Suprapubic skin (tissue), 4 donors: Measurements from ENCODE around the gene M1AP. TPM values are rescaled to one million over a fixed set of nuclear protein-coding genes. Genes with fewer than 3 reads are reported as not detected.

Source experiments
- DNase-seq, 2 donors: peaks; one replicate each; pipeline ENCODE4 v3.0.0-alpha.2; 2019; ENCODE audit warnings: low spot score in 2 of 2
- H3K27ac ChIP-seq: fragments of 200-600 bp; sonication (generic); one replicate; pipeline ENCODE4 v1.5.1; 2019
- H3K27me3 ChIP-seq: fragments of 200-600 bp; sonication (generic); one replicate; pipeline ENCODE4 v1.5.1; 2019
- H3K36me3 ChIP-seq: fragments of 200-600 bp; sonication (generic); one replicate; pipeline ENCODE4 v1.5.1; 2019
- H3K4me1 ChIP-seq: fragments of 200-600 bp; sonication (generic); one replicate; pipeline ENCODE4 v1.5.1; 2019
- H3K4me3 ChIP-seq: fragments of 200-600 bp; sonication (generic); one replicate; pipeline ENCODE4 v1.5.1; 2019; ENCODE audit warnings: mild to moderate bottlenecking
- H3K9me3 ChIP-seq: fragments of 200-600 bp; sonication (generic); one replicate; pipeline ENCODE4 v1.5.1; 2019
- EP300 ChIP-seq: sonication (generic); formaldehyde crosslinking; IDR thresholded peaks from one replicate; pipeline ENCODE4 v1.6.1; 2017; ENCODE audit warnings: antibody characterized with exemption
- POLR2A ChIP-seq, 2 donors: fragments of 450-650 bp; IDR thresholded peaks; one replicate each; pipeline ENCODE4 v1.6.1; 2017; ENCODE audit warnings: antibody characterized with exemption in 2 of 2, mild to moderate bottlenecking in 2 of 2, moderate library complexity in 2 of 2
- POLR2AphosphoS5 ChIP-seq, 3 donors: sonication (generic); formaldehyde crosslinking; IDR thresholded peaks; one replicate each; pipeline ENCODE4 v1.6.1; 2017; ENCODE audit warnings: antibody characterized with exemption in 3 of 3
- WGBS: methylation state at CpG from one replicate; pipeline ENCODE4 v1.1.5; 2018; 5-methylcytosine and 5-hydroxymethylcytosine counted together
- total RNA-seq, 4 donors: library from RNA; depleted of rRNA; stranded (reverse); fragments of >200 nt; gene quantifications; one replicate each; pipeline ENCODE4 v1.1.0, GENCODE V29; 2016
- TF ChIP-seq, protein P1 (sequence below), 2 donors: fragments of 200-600 bp in 1 of 2; fragments of 450-650 bp in 1 of 2; sonication (generic) in 1 of 2; IDR thresholded peaks; one replicate each; pipeline ENCODE4 v1.5.1; 2016 to 2019; ENCODE audit warnings: antibody characterized with exemption in 2 of 2, mild to moderate bottlenecking in 1 of 2, moderate library complexity in 1 of 2

M1AP gene
- total RNA-seq, 4 donors from 2014 or later: 1.1 TPM; not detected in 3

DNA sequence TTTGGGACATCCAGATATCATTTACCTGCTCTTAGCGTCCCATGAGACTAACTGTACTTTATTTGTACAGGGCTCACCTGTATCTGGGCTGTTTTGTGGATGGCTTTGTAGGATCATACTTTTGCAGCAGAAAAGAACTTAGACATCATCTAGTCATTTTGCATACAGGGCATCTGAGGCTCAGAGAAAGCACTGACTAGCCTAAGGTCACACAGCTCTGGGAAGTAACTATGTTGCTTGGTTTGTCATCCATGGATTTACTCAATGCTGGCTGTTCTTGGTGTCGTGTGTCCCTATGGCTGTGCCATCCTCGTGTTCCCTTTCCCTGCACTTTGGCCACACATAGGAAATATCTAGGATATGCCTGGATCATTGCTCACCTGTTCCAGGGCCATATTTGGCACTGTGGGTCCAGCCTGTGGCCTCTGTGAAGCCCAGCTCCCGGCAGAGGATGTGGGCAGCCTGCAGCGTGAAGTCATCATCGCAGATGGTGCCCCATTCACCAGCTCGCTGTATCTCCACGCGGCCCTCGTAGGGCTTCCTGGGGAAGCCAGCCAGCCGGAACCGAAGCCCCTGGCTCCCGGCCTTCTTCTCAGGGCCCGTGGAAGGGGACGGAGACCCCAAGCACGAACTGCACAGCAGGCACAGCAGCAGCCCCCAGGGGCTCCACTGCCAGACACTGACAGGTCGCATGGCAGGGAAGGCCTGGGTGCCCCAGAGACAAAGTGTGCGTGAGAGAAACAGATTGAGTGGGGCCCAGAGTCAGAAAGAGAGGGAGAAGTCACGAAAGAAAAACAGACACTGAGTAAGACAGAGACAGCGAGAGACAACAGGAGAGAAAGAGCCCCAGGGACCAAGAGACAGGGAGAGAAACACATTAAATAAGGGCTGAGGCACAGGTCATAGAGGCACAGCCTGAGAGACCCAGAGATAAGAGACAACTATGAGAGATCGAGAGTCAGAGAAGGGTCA is 95.9 kb downstream of the M1AP start:
- H3K4me1 ChIP-seq: peaks cover 39% of the 10 kb centered on the region
- no peak overlapping the region for H3K4me3 ChIP-seq
- peaks cover 18% of the 10 kb centered on the region for H3K27me3 ChIP-seq
- 84% methylated on average over 10 of the region's 21 CpGs for WGBS
- H3K36me3 ChIP-seq: no peaks in the 10 kb centered on the region
- H3K27ac ChIP-seq: no peak overlapping the region
- no peaks in the 10 kb centered on the region for H3K9me3 ChIP-seq
- DNase-seq: no peak
- TF ChIP-seq, protein P1, sequence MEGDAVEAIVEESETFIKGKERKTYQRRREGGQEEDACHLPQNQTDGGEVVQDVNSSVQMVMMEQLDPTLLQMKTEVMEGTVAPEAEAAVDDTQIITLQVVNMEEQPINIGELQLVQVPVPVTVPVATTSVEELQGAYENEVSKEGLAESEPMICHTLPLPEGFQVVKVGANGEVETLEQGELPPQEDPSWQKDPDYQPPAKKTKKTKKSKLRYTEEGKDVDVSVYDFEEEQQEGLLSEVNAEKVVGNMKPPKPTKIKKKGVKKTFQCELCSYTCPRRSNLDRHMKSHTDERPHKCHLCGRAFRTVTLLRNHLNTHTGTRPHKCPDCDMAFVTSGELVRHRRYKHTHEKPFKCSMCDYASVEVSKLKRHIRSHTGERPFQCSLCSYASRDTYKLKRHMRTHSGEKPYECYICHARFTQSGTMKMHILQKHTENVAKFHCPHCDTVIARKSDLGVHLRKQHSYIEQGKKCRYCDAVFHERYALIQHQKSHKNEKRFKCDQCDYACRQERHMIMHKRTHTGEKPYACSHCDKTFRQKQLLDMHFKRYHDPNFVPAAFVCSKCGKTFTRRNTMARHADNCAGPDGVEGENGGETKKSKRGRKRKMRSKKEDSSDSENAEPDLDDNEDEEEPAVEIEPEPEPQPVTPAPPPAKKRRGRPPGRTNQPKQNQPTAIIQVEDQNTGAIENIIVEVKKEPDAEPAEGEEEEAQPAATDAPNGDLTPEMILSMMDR (IDR thresholded peaks at IDR 0.05): no peak
- TF ChIP-seq POLR2A (IDR thresholded peaks at IDR 0.05): no peak
- no peak for TF ChIP-seq POLR2AphosphoS5 (IDR thresholded peaks at IDR 0.05)
- no peak for TF ChIP-seq EP300

DNA sequence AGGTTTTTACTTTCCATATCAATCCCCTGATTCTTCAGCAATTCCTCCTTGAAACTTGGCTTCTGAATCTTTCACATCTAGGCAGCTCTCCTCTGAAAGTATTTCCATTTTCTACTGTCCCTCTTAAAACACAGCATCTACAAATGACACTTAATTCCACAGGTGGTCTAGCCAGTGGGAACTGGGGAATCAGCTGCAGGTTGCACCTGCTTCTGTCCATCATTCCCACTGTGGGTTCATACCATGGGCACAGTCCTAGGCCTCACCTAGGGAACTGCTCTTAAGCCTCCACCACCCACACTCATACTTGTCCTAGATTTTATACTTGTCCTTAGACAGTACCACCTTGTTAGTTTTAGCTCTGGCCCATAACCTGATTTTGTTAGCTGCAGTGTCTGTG is 96.6 kb downstream of the M1AP start:
- H3K4me3 ChIP-seq: no peak overlapping the region
- no peak for DNase-seq
- no peaks in the 10 kb centered on the region for H3K36me3 ChIP-seq
- no peaks in the 10 kb centered on the region for H3K9me3 ChIP-seq
- peaks cover 39% of the 10 kb centered on the region for H3K4me1 ChIP-seq
- peaks cover 18% of the 10 kb centered on the region for H3K27me3 ChIP-seq
- TF ChIP-seq, protein P1 (IDR thresholded peaks at IDR 0.05): no peak
- TF ChIP-seq POLR2A (IDR thresholded peaks at IDR 0.05) (no peak), EP300 (no peak), POLR2AphosphoS5 (IDR thresholded peaks at IDR 0.05) (no peak)
- H3K27ac ChIP-seq: no peak overlapping the region

DNA sequence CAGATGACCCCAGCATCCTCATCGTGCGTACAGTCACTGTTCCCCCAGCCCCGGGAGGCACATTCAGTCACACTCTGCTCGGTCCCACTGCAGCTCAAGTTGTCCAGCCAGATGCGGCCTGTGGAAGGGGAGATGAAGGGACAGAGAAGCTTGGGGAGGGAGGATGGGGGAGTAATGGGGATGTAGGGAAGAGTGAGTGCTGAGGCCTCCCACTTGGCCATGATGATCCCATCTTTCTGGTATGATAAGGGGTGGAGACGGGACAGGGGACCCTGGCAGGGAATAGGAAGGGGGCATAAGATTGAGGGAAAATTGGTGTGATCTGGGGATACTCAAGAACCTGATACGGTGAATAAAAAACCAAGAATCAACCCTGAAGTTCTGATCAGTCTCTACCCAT is 97.9 kb downstream of the M1AP start:
- WGBS: 90% methylated on average over 7 of the region's 7 CpGs
- TF ChIP-seq EP300: no peak
- no peak for TF ChIP-seq POLR2AphosphoS5 (IDR thresholded peaks at IDR 0.05)
- TF ChIP-seq, protein P1 (IDR thresholded peaks at IDR 0.05): no peak
- no peak for TF ChIP-seq POLR2A (IDR thresholded peaks at IDR 0.05)
- no peak for DNase-seq
- H3K4me3 ChIP-seq: no peak overlapping the region
- peaks cover 17% of the 10 kb centered on the region for H3K27me3 ChIP-seq
- H3K4me1 ChIP-seq: peaks cover 36% of the 10 kb centered on the region
- no peak overlapping the region for H3K27ac ChIP-seq
- no peaks in the 10 kb centered on the region for H3K36me3 ChIP-seq
- no peaks in the 10 kb centered on the region for H3K9me3 ChIP-seq

DNA sequence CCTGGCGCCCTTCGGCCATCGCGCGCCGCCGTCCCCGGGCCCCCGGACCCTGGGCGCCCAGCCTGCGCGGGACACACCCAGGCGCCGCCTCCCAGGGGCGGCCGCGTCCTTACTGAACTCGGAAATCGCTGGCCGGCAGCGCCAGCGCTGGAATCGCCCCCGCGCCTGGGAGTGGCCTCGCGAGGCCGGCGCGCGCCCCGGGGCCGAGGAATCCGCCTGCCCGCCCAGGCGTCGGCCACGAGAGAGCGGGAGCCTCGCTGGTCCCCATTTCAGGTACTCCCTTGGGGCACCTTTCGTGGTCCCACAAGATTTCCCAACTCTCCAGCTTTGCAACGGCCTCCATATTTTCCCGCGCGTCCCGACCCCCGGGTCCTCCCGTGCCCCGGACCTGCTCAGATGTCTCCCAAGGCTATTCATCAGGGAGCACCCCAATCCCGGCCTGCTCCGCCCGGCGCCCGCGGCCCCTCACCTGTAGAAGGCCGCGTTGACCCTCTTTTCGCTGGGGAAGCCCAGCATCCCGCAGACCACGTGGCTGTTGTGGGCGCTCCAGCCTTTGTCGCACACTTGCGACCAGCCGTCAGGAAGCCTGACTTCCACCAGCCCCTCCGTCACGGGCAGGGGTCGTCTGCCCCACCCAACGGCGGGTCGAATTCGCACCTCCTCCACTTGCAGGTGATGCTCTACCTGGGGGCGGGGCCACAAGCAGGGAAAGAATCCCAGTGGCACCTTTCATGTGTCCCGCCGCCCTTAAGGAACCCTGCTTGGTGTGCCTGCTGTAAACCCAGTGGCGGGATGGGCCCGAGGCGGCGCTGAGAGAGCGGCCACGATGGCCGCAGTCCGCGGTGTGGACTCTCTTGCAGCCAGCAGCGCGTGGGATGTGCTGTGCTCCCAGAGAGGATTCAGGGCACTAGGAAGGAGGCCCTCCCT is 99.0 kb downstream of the M1AP start:
- Histone ChIP-seq H3K4me3 (peak overlapping the region; percentile 67), H3K27me3 (peaks cover 6% of the 10 kb centered on the region), H3K9me3 (no peaks in the 10 kb centered on the region), H3K27ac (peak overlapping the region; percentile 69), H3K4me1 (peaks cover 25% of the 10 kb centered on the region), H3K36me3 (no peaks in the 10 kb centered on the region)
- TF ChIP-seq POLR2A (IDR thresholded peaks at IDR 0.05) (peak in 1 of 2 donors; percentile 14), EP300 (no peak)
- WGBS: 10% methylated on average over 31 of the region's 85 CpGs
- no peak for DNase-seq

DNA sequence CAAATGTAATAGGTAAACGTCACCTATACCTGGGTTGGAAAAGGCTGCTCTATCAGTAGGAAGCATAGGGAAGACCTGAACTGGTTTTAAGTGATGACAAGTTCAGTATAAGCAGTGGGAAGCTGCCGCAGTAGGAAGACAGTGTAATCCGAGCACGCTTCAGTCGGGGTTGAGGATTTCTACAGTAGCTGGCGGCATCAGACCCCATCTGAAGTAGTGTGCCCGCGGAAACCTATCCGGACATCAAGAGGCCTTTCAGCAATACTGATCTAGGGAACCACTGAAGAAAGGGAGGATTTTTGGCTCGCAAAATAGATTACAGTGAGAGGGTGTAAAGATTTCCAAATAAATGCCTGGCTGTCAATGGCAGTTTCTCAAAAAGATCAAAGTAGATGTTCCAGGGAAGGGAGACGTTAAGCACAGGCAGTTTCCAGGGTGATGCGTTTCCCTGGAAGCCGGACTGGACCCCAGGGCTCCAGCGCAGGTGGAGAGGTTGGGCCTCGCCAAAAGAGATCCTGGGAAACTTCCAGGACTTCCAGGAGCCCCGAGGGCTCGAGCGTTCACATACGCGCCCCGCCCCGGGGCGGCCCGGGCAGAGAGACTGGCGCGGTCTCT is 99.7 kb downstream of the M1AP start:
- TF ChIP-seq POLR2AphosphoS5 (IDR thresholded peaks at IDR 0.05): no peak
- no peak for TF ChIP-seq EP300
- no peak for TF ChIP-seq POLR2A (IDR thresholded peaks at IDR 0.05)
- TF ChIP-seq, protein P1 (IDR thresholded peaks at IDR 0.05): no peak
- H3K27ac ChIP-seq: peak overlapping the region; percentile 69
- no peaks in the 10 kb centered on the region for H3K36me3 ChIP-seq
- peaks cover 5% of the 10 kb centered on the region for H3K27me3 ChIP-seq
- no peak for DNase-seq
- WGBS: 15% methylated on average over 19 of the region's 26 CpGs
- peaks cover 18% of the 10 kb centered on the region for H3K4me1 ChIP-seq
- peak overlapping the region; percentile 67 for H3K4me3 ChIP-seq
- H3K9me3 ChIP-seq: no peaks in the 10 kb centered on the region
